GM12878 (cell line): Measurements from ENCODE around the gene MS4A2. TPM values are rescaled to one million over a fixed set of nuclear protein-coding genes. Genes with fewer than 3 reads are reported as not detected.

Experiments used
- ATAC-seq: fragments of 200-7000 bp; cut with Tn5 transposase; 3 replicates; pipeline ENCODE4 v1.9.1; 2020; ENCODE audit warnings: mild to moderate bottlenecking, moderate library complexity
- BruUV-seq: library from RNA; stranded (reverse); fragments of 400-500 nt; replicated peaks from 2 replicates; lab custom pipeline; 2021; lab: Mats Ljungman, UMichigan
- CTCF ChIA-PET: fragments of 300-600 bp; sonication (Branson Sonifier 250); formaldehyde crosslinking; extraction: SDS; loops from one replicate; lab custom pipeline; 2021; ENCODE audit warnings: inconsistent platforms; lab: Yijun Ruan, JAX
- POLR2A ChIA-PET: fragments of 350-600 bp; formaldehyde crosslinking; extraction: SDS; loops from one replicate; lab custom pipeline; 2021; ENCODE audit warnings: inconsistent platforms; lab: Charles Lee
- RAD21 ChIA-PET: fragments of 300-600 bp; sonication (Branson Sonifier 250); formaldehyde crosslinking; loops from one replicate; lab custom pipeline; 2023; ENCODE audit warnings: antibody characterized with exemption; ENCODE audit not compliant: unreplicated experiment; lab: Charles Lee
- SMC1A ChIA-PET: fragments of 300-600 bp; sonication (Branson Sonifier 250); formaldehyde crosslinking; loops from one replicate; lab custom pipeline; 2023; ENCODE audit not compliant: unreplicated experiment, uncharacterized antibody; lab: Charles Lee
- DNase-seq: peaks from one replicate; pipeline ENCODE4 v3.0.0-alpha.2; 2011; ENCODE audit warnings: low read depth, low spot score
- FAIRE-seq: peaks from 3 replicates; lab custom pipeline; 2011; peaks lifted over from hg19 to GRCh38; lab: Jason Lieb, UNC
- H2AFZ ChIP-seq: 2 replicates; pipeline ENCODE4 v1.6.0; 2011; ENCODE audit warnings: low read depth, low read length, control low read depth; ENCODE audit not compliant: control insufficient read depth
- H3K27ac ChIP-seq: 2 replicates; pipeline ENCODE4 v1.5.1; 2011; ENCODE audit warnings: control low read depth; ENCODE audit not compliant: control insufficient read depth, insufficient read depth
- H3K27me3 ChIP-seq, 2 experiments: replicated peaks in 1 of 2; 2 replicates each; pipeline versions ENCODE4 v1.6.0 to v1.6.1; 2011; ENCODE audit warnings: low read length in 1 of 2; ENCODE audit not compliant: control insufficient read depth in 2 of 2, insufficient read depth in 2 of 2
- H3K36me3 ChIP-seq, 2 experiments: 2 replicates each; pipeline ENCODE4 v1.5.1; 2011; ENCODE audit warnings: low read length in 1 of 2; ENCODE audit not compliant: control insufficient read depth in 2 of 2, insufficient read depth in 2 of 2
- H3K4me1 ChIP-seq: 2 replicates; pipeline ENCODE4 v1.6.1; 2011; ENCODE audit warnings: mild to moderate bottlenecking, low read length, moderate library complexity, mixed read lengths; ENCODE audit not compliant: control insufficient read depth, insufficient read depth
- H3K4me2 ChIP-seq: 2 replicates; pipeline ENCODE4 v1.6.0; 2011; ENCODE audit warnings: control low read depth; ENCODE audit not compliant: control insufficient read depth, insufficient read depth
- H3K4me3 ChIP-seq: fragments of 200-600 bp; sonication (generic); 2 replicates; pipeline ENCODE4 v1.5.1; 2016
- H3K79me2 ChIP-seq: 2 replicates; pipeline ENCODE4 v1.6.0; 2011; ENCODE audit warnings: low read length; ENCODE audit not compliant: control insufficient read depth, insufficient read depth
- H3K9ac ChIP-seq: 2 replicates; pipeline ENCODE4 v1.8.0; 2011; ENCODE audit warnings: low read length, control low read depth, mixed read lengths; ENCODE audit not compliant: control insufficient read depth, insufficient read depth
- H3K9me3 ChIP-seq: replicated peaks from 3 replicates; pipeline ENCODE4 v1.5.1; 2011; ENCODE audit warnings: mild to moderate bottlenecking, low read length; ENCODE audit not compliant: control insufficient read depth, insufficient read depth
- H4K20me1 ChIP-seq: 2 replicates; pipeline ENCODE4 v1.6.0; 2011; ENCODE audit not compliant: control insufficient read depth, insufficient read depth
- BRCA1 ChIP-seq: IDR thresholded peaks from 2 replicates; pipeline ENCODE4 v1.6.1; 2011; ENCODE audit warnings: low read depth, low read length, improper control_type of control experiment
- GABPA ChIP-seq: IDR thresholded peaks from 2 replicates; pipeline ENCODE4 v1.6.1; 2014; ENCODE audit warnings: antibody characterized with exemption, low read depth, mild to moderate bottlenecking, inconsistent platforms
- IKZF1 ChIP-seq: fragments of 450-650 bp; conservative IDR thresholded peaks from 2 replicates; pipeline ENCODE4 v1.6.1; 2017; ENCODE audit warnings: antibody characterized with exemption, mild to moderate bottlenecking
- IKZF2 ChIP-seq, 2 experiments: fragments of 450-650 bp; IDR thresholded peaks; 2 replicates each; pipeline ENCODE4 v1.6.1; 2017; ENCODE audit warnings: mild to moderate bottlenecking in 2 of 2, moderate library complexity in 2 of 2
- RUNX3 ChIP-seq: IDR thresholded peaks from 2 replicates; pipeline ENCODE4 v1.6.1; 2012; ENCODE audit warnings: low read length, inconsistent platforms
- SPI1 ChIP-seq: IDR thresholded peaks from 2 replicates; pipeline ENCODE4 v1.6.1; 2011; ENCODE audit warnings: low read depth, mild to moderate bottlenecking, low read length, moderate library complexity, borderline replicate concordance; ENCODE audit not compliant: insufficient read depth
- YBX1 ChIP-seq: fragments of 450-650 bp; IDR thresholded peaks from 2 replicates; pipeline ENCODE4 v1.6.1; 2016; ENCODE audit warnings: antibody characterized with exemption
- WGBS: methylation state at CpG from one replicate; pipeline ENCODE4 v1.1.6; 2016; ENCODE audit warnings: low lambda C conversion rate; ENCODE audit not compliant: insufficient replicate concordance, insufficient coverage; ENCODE audit errors: missing lambda C conversion rate; 5-methylcytosine and 5-hydroxymethylcytosine counted together
- in situ Hi-C: fragments of 300-500 bp; cut with MboI; formaldehyde crosslinking; loops from 9 replicates; pipeline ENCODE4 v1.14.3; 2018; ENCODE audit warnings: mixed read lengths
- intact Hi-C: fragments of 100-400 bp; cut with micrococcal nuclease; formaldehyde crosslinking; loops from one replicate; pipeline ENCODE4 v1.14.2; 2022; ENCODE audit not compliant: unreplicated experiment
- polyA plus RNA-seq, 11 experiments: library from polyadenylated mRNA; depleted of rRNA in 4 of 11; unstranded in 6 of 11; stranded (reverse) in 5 of 11; fragments of >200 nt; fragmentation: Nextera tagmentation in 4 of 11; fragmentation: Illumina TruSeq in 1 of 11; extraction: Ambion mirVana in 4 of 11; extraction: Trizol in 1 of 11; gene quantifications; 1 replicate in 1 of 11; 2 replicates in 10 of 11; pipeline versions ENCODE4 v1.2.1 to v1.2.3, GENCODE V29; 2011 to 2016; ENCODE audit warnings: inconsistent platforms in 2 of 11, missing spikeins in 2 of 11, low read depth in 1 of 11
- total RNA-seq, 4 experiments: library from RNA; depleted of rRNA in 3 of 4; stranded (reverse); fragments of >200 nt in 3 of 4; fragmentation: Illumina TruSeq in 1 of 4; extraction: Trizol in 1 of 4; gene quantifications; 2 replicates each; pipeline versions ENCODE4 v1.2.1 to v1.2.3, GENCODE V29; 2013 to 2021
- TF ChIP-seq, protein P1 (sequence below): IDR thresholded peaks from 2 replicates; pipeline ENCODE4 v1.6.1; 2012; ENCODE audit warnings: low read length, inconsistent platforms
- TF ChIP-seq, protein P2 (sequence below): fragments of 450-650 bp; IDR thresholded peaks from 2 replicates; pipeline ENCODE4 v1.6.1; 2017; ENCODE audit warnings: mild to moderate bottlenecking, moderate library complexity
- TF ChIP-seq, protein P3 (sequence below): fragments of 450-650 bp; IDR thresholded peaks from 2 replicates; pipeline ENCODE4 v1.6.1; 2018; ENCODE audit warnings: borderline replicate concordance, mild to moderate bottlenecking; ENCODE audit not compliant: partially characterized antibody
- TF ChIP-seq, protein P4 (sequence below): fragments of 150-350 bp; IDR thresholded peaks from 2 replicates; pipeline ENCODE4 v1.6.1; 2014; ENCODE audit warnings: mild to moderate bottlenecking, low read depth, low read length
- TF ChIP-seq, protein P5 (sequence below): IDR thresholded peaks from 2 replicates; pipeline ENCODE4 v1.6.1; 2012; ENCODE audit warnings: low read depth, low read length, improper control_type of control experiment

Gene MS4A2
- total and polyA plus RNA-seq, 10 of the 15 experiments (the other 5 are each of a cell fraction or from before 2014, with no cell fraction given): not detected

DNA sequence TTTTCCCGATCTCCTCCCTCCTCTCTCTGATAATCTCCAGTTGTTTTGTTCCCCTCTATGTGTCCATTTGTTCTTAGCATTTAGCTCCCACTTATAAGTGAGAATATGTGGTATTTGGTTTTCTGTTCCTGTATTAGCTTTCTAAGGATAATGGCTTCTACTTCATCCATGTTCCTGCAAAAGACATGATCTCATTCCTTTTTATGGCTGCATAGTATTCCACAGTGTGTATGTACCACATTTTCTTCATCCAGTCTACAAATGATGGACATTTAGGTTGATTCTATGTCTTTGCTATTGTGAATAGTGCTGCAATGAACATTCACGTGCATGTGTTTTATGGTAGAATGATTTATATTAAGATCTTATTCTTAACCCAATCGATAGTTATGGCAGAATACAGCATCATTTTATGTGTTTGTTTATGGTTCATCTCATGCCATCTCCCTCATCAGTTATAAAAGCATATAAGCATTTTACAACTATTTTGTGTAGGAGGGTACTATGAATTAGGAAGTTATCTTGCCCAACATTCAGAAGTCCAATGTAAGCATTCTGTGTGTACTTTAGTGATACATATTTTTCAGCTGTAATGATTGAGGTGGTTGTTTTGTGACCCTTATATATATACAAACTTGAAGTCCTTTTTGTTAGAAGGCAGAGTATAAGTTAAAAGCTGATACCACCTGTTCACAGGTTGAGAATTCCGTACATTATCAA, 28.8 kb upstream of the MS4A2 start (continued):
- TF ChIP-seq, protein P1, sequence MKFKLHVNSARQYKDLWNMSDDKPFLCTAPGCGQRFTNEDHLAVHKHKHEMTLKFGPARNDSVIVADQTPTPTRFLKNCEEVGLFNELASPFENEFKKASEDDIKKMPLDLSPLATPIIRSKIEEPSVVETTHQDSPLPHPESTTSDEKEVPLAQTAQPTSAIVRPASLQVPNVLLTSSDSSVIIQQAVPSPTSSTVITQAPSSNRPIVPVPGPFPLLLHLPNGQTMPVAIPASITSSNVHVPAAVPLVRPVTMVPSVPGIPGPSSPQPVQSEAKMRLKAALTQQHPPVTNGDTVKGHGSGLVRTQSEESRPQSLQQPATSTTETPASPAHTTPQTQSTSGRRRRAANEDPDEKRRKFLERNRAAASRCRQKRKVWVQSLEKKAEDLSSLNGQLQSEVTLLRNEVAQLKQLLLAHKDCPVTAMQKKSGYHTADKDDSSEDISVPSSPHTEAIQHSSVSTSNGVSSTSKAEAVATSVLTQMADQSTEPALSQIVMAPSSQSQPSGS: no peak

DNA sequence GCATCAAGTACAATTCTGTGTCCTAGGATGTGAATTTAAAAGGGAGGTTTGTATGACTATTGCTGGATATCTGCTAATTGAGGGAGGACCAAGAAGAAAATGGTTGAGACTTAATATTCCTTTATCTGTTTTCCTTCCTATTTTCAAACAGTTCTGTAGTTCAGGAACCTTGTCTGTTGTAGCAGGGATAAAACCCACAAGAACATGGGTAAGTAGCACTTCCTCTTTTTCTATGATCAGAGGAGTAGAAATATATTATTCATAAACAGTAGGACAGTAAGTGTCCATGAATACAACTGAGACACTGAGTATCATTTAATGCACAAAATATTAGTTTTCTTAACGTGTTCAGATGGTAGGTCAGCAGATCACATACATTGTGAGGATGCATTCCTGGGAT, 24.4 kb upstream of the MS4A2 start:
- CTCF ChIA-PET: no interaction called here
- H2AFZ ChIP-seq: no peak overlapping the region
- POLR2A ChIA-PET: no interaction called here
- DNase-seq (no peak), FAIRE-seq (no peak), ATAC-seq (peak; percentile 72)
- H3K9ac ChIP-seq: no peak overlapping the region
- no peak overlapping the region for H3K4me3 ChIP-seq
- in situ Hi-C loops: no loop called here
- no peaks in the 10 kb centered on the region; a peak in 2 of 4 replicates for H3K27me3 ChIP-seq
- no peaks in the 10 kb centered on the region for H3K4me1 ChIP-seq
- H3K9me3 ChIP-seq: no peaks in the 10 kb centered on the region
- BruUV-seq: no TSS peak
- H3K4me2 ChIP-seq: no peak overlapping the region
- H3K27ac ChIP-seq: no peak overlapping the region
- no peaks in the 10 kb centered on the region for H4K20me1 ChIP-seq
- RAD21 ChIA-PET: no interaction called here
- intact Hi-C loops: no loop called here
- 40% methylated on average over 1 of the region's 1 CpG for WGBS
- no peaks in the 10 kb centered on the region for H3K79me2 ChIP-seq
- SMC1A ChIA-PET: no interaction called here
- TF ChIP-seq IKZF1: peak; percentile 40; the same call in 1 of the 2 replicates
- no peak for TF ChIP-seq GABPA
- peak; percentile 91 for TF ChIP-seq SPI1
- TF ChIP-seq, protein P2, sequence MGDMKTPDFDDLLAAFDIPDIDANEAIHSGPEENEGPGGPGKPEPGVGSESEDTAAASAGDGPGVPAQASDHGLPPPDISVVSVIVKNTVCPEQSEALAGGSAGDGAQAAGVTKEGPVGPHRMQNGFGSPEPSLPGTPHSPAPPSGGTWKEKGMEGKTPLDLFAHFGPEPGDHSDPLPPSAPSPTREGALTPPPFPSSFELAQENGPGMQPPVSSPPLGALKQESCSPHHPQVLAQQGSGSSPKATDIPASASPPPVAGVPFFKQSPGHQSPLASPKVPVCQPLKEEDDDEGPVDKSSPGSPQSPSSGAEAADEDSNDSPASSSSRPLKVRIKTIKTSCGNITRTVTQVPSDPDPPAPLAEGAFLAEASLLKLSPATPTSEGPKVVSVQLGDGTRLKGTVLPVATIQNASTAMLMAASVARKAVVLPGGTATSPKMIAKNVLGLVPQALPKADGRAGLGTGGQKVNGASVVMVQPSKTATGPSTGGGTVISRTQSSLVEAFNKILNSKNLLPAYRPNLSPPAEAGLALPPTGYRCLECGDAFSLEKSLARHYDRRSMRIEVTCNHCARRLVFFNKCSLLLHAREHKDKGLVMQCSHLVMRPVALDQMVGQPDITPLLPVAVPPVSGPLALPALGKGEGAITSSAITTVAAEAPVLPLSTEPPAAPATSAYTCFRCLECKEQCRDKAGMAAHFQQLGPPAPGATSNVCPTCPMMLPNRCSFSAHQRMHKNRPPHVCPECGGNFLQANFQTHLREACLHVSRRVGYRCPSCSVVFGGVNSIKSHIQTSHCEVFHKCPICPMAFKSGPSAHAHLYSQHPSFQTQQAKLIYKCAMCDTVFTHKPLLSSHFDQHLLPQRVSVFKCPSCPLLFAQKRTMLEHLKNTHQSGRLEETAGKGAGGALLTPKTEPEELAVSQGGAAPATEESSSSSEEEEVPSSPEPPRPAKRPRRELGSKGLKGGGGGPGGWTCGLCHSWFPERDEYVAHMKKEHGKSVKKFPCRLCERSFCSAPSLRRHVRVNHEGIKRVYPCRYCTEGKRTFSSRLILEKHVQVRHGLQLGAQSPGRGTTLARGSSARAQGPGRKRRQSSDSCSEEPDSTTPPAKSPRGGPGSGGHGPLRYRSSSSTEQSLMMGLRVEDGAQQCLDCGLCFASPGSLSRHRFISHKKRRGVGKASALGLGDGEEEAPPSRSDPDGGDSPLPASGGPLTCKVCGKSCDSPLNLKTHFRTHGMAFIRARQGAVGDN: no peak
- TF ChIP-seq IKZF2 (IDR thresholded peaks at IDR 0.05): peak; percentile 57 to 65; a peak in 2 of 4 replicates
- TF ChIP-seq, protein P3, sequence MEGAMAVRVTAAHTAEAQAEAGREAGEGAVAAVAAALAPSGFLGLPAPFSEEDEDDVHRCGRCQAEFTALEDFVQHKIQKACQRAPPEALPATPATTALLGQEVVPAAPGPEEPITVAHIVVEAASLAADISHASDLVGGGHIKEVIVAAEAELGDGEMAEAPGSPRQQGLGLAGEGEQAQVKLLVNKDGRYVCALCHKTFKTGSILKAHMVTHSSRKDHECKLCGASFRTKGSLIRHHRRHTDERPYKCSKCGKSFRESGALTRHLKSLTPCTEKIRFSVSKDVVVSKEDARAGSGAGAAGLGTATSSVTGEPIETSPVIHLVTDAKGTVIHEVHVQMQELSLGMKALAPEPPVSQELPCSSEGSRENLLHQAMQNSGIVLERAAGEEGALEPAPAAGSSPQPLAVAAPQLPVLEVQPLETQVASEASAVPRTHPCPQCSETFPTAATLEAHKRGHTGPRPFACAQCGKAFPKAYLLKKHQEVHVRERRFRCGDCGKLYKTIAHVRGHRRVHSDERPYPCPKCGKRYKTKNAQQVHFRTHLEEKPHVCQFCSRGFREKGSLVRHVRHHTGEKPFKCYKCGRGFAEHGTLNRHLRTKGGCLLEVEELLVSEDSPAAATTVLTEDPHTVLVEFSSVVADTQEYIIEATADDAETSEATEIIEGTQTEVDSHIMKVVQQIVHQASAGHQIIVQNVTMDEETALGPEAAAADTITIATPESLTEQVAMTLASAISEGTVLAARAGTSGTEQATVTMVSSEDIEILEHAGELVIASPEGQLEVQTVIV: no peak
- no peak for TF ChIP-seq YBX1
- TF ChIP-seq BRCA1: no peak
- TF ChIP-seq, protein P4, sequence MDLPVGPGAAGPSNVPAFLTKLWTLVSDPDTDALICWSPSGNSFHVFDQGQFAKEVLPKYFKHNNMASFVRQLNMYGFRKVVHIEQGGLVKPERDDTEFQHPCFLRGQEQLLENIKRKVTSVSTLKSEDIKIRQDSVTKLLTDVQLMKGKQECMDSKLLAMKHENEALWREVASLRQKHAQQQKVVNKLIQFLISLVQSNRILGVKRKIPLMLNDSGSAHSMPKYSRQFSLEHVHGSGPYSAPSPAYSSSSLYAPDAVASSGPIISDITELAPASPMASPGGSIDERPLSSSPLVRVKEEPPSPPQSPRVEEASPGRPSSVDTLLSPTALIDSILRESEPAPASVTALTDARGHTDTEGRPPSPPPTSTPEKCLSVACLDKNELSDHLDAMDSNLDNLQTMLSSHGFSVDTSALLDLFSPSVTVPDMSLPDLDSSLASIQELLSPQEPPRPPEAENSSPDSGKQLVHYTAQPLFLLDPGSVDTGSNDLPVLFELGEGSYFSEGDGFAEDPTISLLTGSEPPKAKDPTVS: no peak
- TF ChIP-seq RUNX3: 0 out of 2 replicates have a peak, but pooled peaks have one; percentile 29
- TF ChIP-seq, protein P5, sequence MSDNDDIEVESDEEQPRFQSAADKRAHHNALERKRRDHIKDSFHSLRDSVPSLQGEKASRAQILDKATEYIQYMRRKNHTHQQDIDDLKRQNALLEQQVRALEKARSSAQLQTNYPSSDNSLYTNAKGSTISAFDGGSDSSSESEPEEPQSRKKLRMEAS: no peak
- H3K36me3 ChIP-seq: no peaks in the 10 kb centered on the region
